ENCODE data around the gene PDCL2. TPM values are rescaled to one million over a fixed set of nuclear protein-coding genes. Genes with fewer than 3 reads are reported as not detected.
A peak's percentile ranks its signal among the peaks of the same experiment; 100 is the strongest.

Gene PDCL2
- total RNA-seq, 1 donor from 2014 or later = not detected

DNA sequence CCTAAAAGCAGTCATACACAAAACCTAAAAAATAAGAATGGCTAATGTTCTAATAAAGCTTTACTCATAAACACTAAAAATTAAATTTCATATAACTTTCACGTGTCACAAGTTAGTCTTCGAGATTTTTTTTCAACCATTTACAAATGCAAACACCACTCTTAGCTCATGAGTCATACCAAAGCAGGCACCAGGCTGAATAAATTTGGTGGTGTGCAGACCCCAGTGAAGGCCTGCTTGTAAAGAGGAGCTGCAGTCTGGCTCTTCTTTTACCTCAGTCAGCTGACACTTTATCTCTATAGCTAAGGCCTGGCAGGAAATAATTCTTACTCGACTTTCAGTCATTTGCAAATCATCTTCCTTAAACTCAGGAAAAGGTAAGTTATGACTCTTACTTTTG lies 82.8 kb downstream of the PDCL2 start:
- Mint-ChIP-seq H3K4me1 (ENCODE audit: unreplicated experiment) (peaks cover 12% of the 10 kb centered on the region), H3K27me3 (ENCODE audit: unreplicated experiment) (no peaks in the 10 kb centered on the region), H3K4me3 (ENCODE audit: unreplicated experiment) (no peak overlapping the region), H3K27ac (ENCODE audit: unreplicated experiment) (no peak overlapping the region), H3K9me3 (ENCODE audit: unreplicated experiment) (no peaks in the 10 kb centered on the region), H3K36me3 (ENCODE audit: low read depth, unreplicated experiment) (peaks cover 2% of the 10 kb centered on the region)
- TF ChIP-seq, protein P1, sequence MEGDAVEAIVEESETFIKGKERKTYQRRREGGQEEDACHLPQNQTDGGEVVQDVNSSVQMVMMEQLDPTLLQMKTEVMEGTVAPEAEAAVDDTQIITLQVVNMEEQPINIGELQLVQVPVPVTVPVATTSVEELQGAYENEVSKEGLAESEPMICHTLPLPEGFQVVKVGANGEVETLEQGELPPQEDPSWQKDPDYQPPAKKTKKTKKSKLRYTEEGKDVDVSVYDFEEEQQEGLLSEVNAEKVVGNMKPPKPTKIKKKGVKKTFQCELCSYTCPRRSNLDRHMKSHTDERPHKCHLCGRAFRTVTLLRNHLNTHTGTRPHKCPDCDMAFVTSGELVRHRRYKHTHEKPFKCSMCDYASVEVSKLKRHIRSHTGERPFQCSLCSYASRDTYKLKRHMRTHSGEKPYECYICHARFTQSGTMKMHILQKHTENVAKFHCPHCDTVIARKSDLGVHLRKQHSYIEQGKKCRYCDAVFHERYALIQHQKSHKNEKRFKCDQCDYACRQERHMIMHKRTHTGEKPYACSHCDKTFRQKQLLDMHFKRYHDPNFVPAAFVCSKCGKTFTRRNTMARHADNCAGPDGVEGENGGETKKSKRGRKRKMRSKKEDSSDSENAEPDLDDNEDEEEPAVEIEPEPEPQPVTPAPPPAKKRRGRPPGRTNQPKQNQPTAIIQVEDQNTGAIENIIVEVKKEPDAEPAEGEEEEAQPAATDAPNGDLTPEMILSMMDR (IDR thresholded peaks at IDR 0.05; ENCODE audit: unreplicated experiment) = no peak
- no peak for DNase-seq (ENCODE audit: low spot score)

DNA sequence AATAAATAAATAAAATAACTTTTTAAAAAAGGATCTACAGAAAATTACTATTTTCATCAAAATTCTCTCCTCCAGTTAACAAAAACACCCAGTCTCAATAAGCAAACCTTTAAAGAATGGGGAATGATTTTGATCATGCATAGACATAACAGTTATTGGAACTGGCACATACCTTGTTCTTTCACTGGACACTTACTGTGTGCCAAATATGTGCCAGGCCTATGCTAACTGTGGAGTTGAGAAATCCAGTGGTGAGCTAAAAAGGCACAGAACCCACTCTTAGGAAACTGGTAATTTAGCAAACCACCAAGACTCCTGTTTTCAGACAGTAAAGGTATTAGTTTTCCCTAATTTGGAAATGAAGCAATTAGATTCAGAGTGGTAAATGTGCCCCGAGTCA lies 84.4 kb downstream of the PDCL2 start:
- H3K36me3 Mint-ChIP-seq (ENCODE audit: low read depth, unreplicated experiment) = peaks cover 2% of the 10 kb centered on the region
- no peaks in the 10 kb centered on the region for H3K27me3 Mint-ChIP-seq (ENCODE audit: unreplicated experiment)
- no peaks in the 10 kb centered on the region for H3K9me3 Mint-ChIP-seq (ENCODE audit: unreplicated experiment)
- DNase-seq (ENCODE audit: low spot score) = no peak
- H3K4me1 Mint-ChIP-seq (ENCODE audit: unreplicated experiment) = peaks cover 12% of the 10 kb centered on the region
- TF ChIP-seq, protein P1 (IDR thresholded peaks at IDR 0.05; ENCODE audit: unreplicated experiment) = no peak
- peak overlapping the region; percentile 2 for H3K4me3 Mint-ChIP-seq (ENCODE audit: unreplicated experiment)
- no peak overlapping the region for H3K27ac Mint-ChIP-seq (ENCODE audit: unreplicated experiment)

Other genes with a start within 250 kb of the PDCL2 start
- gene SRD5A3, start 246.0 kb downstream of the PDCL2 start, total RNA-seq (ENCODE audit: unreplicated experiment) = 74.2 TPM
- 197 TPM for gene TMEM165, start 196.3 kb downstream of the PDCL2 start, total RNA-seq (ENCODE audit: unreplicated experiment)
- 29.6 TPM for gene CLOCK, start 45.3 kb downstream of the PDCL2 start, total RNA-seq (ENCODE audit: unreplicated experiment)
- gene NMU, start 44.1 kb upstream of the PDCL2 start, total RNA-seq (ENCODE audit: unreplicated experiment) = 6.3 TPM
- not detected for gene EXOC1L, start 227.5 kb upstream of the PDCL2 start, total RNA-seq (ENCODE audit: unreplicated experiment)